Stomach (tissue), 4 donors: ENCODE results near the gene OTOP1.

Experiments
- CTCF ChIP-seq, 7 experiments: fragments of 450-650 bp in 4 of 7; fragments of 200-600 bp in 3 of 7; sonication (generic) in 3 of 7; IDR thresholded peaks; one replicate each; pipeline ENCODE4 v1.5.1; 2016 to 2019; ENCODE audit warnings: antibody characterized with exemption in 7 of 7, control low read depth in 2 of 7, mild to moderate bottlenecking in 1 of 7
- POLR2A ChIP-seq, 4 donors: fragments of 450-650 bp; IDR thresholded peaks; one replicate each; pipeline ENCODE4 v1.6.1; 2016; ENCODE audit warnings: antibody characterized with exemption in 4 of 4, control low read depth in 2 of 4, mild to moderate bottlenecking in 1 of 4, moderate library complexity in 1 of 4
- POLR2AphosphoS5 ChIP-seq, 3 donors: sonication (generic); formaldehyde crosslinking; IDR thresholded peaks; one replicate each; pipeline ENCODE4 v1.6.1; 2016; ENCODE audit warnings: antibody characterized with exemption in 3 of 3

GRCh38 chr4:4227510-4228355, 1.0 kb upstream of the OTOP1 start:
- TF ChIP-seq CTCF (IDR thresholded peaks at IDR 0.05) (no peak), POLR2A (IDR thresholded peaks at IDR 0.05) (no peak), POLR2AphosphoS5 (IDR thresholded peaks at IDR 0.05) (no peak)
